NCI-H460 (cell line): ENCODE data around the gene PSTPIP1. TPM values are rescaled to one million over a fixed set of nuclear protein-coding genes. Genes with fewer than 3 reads are reported as not detected.

Experiments used
- DNase-seq: peaks from one replicate; pipeline ENCODE4 v3.0.0-alpha.2; 2016; ENCODE audit warnings: low read depth; ENCODE audit errors: extremely low read depth
- total RNA-seq: library from RNA; depleted of rRNA; stranded (reverse); fragments of >200 nt; shearing (Covaris generic); gene quantifications from 2 replicates; pipeline ENCODE4 v1.2.3, GENCODE V29; 2014

PSTPIP1 gene
- total RNA-seq, 1 experiment from 2014 or later, result not detected

- DNase-seq, result no peak
These were observed 18.2 kb upstream of the PSTPIP1 start for GRCh38 chr15:76976572-76977270.

DNA sequence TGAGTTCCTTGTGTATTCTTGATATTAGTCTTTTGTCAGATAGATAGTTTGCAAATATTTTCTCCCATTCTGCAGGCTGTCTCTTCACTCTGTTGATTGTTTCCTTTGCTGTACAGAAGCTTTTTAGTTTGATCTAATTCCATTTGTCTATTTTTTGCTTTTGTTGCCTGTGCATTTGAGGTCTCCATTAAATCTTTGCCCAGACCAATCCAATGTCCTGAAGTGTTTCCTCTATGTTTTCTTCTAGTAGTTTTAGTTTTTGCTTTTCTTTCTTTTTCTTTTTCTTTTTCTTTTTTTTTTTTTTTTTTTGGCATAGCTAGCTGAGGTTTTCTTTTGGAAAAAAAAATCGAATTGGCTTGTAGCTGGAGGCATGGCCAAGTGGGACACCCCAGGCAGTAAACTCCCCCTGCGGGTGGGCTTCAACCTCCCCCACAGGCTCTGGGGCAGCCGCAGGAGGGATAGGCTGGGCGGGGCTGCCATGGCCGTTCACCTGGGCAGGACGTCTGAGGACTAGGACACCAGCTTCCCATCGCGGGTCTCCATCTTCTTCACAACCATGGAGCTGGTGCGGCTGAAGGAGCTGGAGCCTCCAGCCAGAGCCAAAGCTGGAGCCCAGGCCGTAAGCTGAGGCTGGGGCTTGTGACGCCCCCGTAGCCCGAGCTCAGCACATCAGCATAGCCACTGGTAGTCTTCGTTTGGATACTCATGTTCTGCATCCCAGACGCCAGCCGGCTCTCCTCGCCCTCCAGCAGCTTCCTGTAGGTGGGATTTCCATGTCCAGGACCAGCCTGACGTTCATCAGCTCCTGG, 16.2 kb upstream of the PSTPIP1 start:
- DNase-seq, result no peak

DNA sequence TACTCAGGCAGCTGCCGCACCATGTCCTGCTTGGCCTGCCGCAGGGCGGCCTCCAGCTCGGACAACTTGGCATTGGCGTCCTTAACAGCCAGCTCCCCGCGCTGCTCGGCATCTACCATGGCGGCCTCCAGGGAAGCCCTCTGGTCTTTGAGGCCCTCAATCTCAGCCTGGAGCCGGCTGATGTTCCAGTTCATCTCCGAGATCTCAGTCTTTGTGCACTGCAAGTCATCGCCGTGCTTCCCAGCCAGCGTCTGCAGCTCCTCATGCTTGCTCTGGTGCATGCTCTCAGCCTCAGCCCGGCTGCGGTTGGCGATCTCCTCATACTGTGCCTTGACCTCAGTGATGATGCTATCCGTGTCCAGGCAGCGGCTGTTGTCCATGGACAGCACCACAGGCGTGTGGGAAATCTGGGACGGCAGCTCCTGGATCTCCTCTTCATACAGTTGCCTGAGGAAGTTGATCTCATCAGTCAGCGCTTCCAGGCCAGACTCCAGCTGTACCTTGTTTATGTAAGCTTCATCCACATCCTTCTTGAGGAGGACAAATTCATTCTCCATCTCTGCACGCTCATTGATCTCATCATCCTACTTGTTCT, 15.5 kb upstream of the PSTPIP1 start:
- no peak for DNase-seq

DNA sequence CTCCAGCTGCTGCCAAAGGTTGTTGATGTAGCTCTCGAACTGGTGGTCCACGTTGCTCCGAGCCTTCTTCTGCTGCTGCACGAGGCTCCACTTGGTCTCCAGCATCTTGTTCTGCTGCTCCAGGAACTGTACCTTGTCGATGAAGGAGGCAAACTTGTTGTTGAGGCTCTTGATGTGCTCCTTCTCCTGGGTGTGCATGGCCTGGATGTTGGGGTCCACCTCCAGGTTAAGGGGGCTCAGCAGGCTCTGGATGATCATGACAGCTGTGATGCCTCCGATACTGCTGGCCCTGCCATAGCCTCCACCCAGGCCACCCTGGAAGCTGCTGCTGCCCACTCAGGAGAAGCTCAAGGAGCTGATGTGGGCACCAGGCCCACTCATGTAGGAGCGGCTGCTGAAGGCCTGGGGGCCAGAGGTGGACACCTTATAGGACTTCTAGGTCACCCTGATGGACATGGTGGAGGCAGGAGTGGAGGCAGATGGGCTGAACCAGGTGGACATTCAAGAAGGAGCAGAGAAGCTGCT, 14.9 kb upstream of the PSTPIP1 start:
- no peak for DNase-seq

GRCh38 chr15:76982356-76982755, 12.6 kb upstream of the PSTPIP1 start:
- DNase-seq, result no peak

DNA sequence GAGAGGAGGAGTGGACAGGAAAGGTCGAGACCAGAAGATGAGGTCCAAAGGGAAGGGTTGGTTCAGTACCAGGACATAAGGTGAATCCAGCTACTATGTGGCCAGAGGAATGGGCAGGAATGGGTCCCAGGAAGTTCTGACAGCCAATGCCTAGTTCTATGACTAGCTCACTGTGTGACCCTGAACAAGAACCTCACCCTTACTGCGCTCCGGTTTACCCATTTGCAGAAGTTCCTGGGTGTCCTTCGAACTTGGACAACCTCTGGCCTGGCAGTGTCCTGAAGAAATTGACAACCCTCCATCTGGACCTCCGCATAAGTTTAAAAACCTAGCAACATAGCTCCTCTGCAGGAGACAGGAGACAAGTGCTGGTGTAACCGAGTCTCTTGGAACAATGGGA, 12.2 kb upstream of the PSTPIP1 start:
- DNase-seq, result no peak

GRCh38 chr15:76983590-76984375, 11.1 kb upstream of the PSTPIP1 start:
- no peak for DNase-seq

- DNase-seq, result no peak
These were observed 8.2 kb upstream of the PSTPIP1 start for GRCh38 chr15:76986743-76987142.

DNA sequence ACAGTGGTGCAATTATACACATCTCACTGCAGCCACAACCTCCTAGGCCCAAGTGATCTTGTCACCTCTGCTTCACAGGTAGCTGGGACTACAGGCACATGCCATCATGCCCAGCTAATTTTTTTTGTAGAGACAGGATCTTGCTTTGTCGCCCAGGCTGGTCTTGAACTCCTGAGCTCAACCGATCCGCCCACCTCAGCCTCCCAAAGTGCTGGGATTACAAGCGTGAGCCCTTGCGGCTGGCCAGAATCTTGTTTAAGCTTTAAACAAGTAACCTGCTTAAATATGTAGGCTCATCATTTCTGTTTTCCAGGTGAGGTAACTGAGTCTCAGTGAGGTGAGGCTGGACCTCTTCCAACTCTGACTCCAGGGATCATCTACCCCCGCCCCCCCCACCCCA, 7.7 kb upstream of the PSTPIP1 start:
- no peak for DNase-seq

- DNase-seq, result no peak
These were observed 6.7 kb upstream of the PSTPIP1 start for GRCh38 chr15:76987896-76988860.

DNA sequence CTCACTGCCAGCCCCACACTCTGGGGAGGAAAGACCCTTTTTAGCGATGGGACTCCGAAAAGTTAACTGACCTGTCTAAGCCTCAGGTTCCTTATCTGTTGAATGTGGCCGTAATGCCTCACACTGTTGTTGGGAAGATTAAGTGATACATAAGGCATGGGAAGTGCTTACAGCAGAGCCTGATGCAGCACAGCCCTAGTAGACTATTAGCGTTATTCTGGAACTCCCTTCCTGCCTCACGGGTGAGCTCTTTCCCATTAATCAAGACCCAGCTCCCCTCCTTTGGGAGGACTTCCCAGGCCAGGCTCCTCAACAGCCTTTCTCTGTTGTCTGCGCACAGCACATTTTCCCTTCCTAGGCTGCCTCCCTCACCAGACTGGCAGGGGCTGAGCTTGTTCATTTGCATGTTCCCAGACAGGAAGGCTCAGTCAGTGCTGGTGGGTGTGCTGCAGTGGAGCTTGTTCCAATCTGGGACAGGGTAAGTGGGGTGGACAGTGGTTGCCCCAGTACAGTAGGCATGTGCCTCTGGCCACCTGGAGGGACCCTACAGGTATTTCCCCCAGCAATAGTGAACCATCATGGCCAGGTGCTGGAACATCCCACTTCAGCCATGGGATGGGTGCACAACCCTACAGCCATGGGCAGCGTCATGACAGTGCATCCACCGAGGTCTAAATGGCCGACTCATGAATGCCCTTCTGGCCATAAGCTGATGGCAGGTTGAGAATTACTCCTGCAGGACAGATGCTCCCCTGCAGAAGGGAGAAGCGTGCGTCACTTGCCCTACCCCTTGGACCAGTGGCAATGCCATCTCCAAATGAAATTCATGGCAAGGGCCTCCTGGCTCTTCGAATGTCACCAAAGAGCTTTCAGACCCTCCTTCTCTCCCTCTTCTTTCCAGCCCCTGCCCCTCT, 5.8 kb upstream of the PSTPIP1 start:
- DNase-seq, result no peak

- no peak for DNase-seq
These were observed 3.9 kb upstream of the PSTPIP1 start for GRCh38 chr15:76991048-76991447.

DNA sequence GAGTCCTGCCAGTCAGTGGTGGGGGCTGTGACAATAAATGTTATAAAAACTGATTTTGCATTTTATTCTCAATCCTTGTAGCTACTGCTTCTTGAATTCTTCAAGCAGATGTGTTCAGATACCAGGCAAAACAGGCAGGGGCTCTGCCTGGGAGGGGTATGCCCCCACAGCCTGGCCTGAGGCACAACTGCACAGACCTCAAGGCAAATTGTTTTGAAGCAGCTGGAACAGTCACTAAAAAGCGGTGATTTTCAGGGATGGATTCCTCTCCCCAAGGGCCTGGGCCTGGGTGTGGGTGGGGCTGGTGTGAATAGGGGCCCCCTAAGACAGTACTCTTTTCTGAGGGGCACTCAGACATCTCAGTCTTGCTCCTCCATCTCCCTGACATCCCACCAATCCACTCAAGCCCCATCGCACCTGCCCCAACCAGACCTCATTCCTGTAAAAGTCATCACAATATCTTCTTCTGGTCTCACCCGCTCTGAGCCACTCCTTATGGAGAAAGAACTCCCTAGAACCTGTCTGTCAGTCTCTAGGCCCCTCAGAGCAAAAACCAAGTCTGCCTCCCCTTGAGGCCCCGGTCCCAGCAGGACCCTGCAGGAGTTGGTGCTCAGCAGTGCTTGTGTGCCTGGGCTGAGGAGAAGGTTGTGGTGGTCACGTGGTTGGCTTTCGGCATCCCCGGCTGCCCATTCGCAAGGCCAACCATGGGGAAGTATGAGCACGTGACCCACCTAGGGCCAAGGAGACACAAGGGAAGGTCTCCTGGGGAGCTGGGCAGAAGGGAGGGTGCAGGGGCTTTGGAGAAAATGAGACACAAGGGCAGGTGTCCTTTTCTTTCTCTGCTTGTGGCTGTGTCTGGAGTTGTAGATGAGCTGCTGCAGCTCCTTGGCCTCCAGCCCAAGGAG, 2.9 kb upstream of the PSTPIP1 start:
- DNase-seq, result no peak

DNA sequence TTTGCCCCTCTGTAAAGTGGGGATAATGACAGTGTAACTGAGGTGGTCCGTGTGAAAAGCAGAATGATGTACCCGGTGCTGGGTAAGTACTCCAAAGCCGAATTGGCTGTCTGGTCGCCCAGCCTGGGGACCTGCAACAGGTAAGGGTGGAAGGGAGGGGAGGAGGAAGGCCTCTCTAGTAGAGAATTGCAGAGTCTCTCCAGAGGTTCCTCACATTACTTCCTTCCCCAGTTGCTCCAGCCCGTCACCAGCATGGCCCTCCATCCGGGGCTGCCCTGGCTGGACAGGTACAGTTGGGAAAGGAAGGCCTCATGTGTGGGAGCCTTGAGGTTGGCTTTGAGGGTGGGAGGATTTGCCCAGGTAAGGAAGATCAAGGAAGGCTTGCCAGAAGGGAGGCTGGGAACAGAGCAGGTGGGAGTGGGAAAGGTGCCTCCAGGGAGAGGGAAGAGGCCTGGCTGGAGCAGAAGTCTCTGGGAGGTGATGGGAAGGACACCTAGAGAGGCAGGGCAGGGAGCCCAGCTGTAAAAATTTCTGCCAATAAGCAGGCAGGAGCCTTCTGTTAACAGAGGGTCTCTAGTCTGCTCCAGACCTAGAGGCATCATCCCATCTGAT, 1.7 kb upstream of the PSTPIP1 start:
- DNase-seq, result no peak

GRCh38 chr15:76994001-76994400, 925 bp upstream of the PSTPIP1 start:
- no peak for DNase-seq

- DNase-seq, result no peak
These were observed 430 bp upstream of the PSTPIP1 start for GRCh38 chr15:76994496-76994895.

GRCh38 chr15:76996076-76996525, 1.2 kb downstream of the PSTPIP1 start:
- no peak for DNase-seq
